Prostate gland (tissue), 1 donor: ENCODE results near the gene DCTN2.

Source experiments
- POLR2A ChIP-seq: fragments of 450-650 bp; IDR thresholded peaks from one replicate; pipeline ENCODE4 v1.6.1; 2016; ENCODE audit warnings: antibody characterized with exemption, mild to moderate bottlenecking
- POLR2AphosphoS5 ChIP-seq: sonication (generic); formaldehyde crosslinking; IDR thresholded peaks from one replicate; pipeline ENCODE4 v1.6.1; 2017; ENCODE audit warnings: antibody characterized with exemption

- TF ChIP-seq POLR2A (no peak), POLR2AphosphoS5 (no peak)
Measured at GRCh38 chr12:57485695-57486094, 61.3 kb downstream of the DCTN2 start.
